Vagina (tissue), 2 donors: Measurements from ENCODE around the gene TSPAN4. TPM values are rescaled to one million over a fixed set of nuclear protein-coding genes. Genes with fewer than 3 reads are reported as not detected.

Experiments used
- DNase-seq, 2 donors: peaks; one replicate each; pipeline ENCODE4 v3.0.0-alpha.2; 2017; ENCODE audit errors: extremely low spot score in 2 of 2
- H3K27ac ChIP-seq: fragments of 200-600 bp; sonication (generic); one replicate; pipeline ENCODE4 v1.5.1; 2019
- H3K27me3 ChIP-seq: fragments of 200-600 bp; sonication (generic); one replicate; pipeline ENCODE4 v1.5.1; 2019
- H3K36me3 ChIP-seq, 2 donors: fragments of 200-600 bp; sonication (generic); one replicate each; pipeline ENCODE4 v1.5.1; 2017 to 2019
- H3K4me1 ChIP-seq: fragments of 200-600 bp; sonication (generic); one replicate; pipeline ENCODE4 v1.5.1; 2019
- H3K4me3 ChIP-seq, 2 donors: fragments of 200-600 bp; sonication (generic); 1 replicate in 1 of 2; 2 replicates in 1 of 2; pipeline ENCODE4 v1.5.1; 2016 to 2019
- H3K9me3 ChIP-seq: fragments of 200-600 bp; sonication (generic); one replicate; pipeline ENCODE4 v1.5.1; 2019
- POLR2A ChIP-seq, 2 donors: fragments of 450-650 bp; IDR thresholded peaks; one replicate each; pipeline ENCODE4 v1.6.1; 2017; ENCODE audit warnings: antibody characterized with exemption in 2 of 2, mild to moderate bottlenecking in 2 of 2, moderate library complexity in 2 of 2
- POLR2AphosphoS5 ChIP-seq, 2 donors: sonication (generic); formaldehyde crosslinking; IDR thresholded peaks; one replicate each; pipeline ENCODE4 v1.9.0; 2017; ENCODE audit warnings: antibody characterized with exemption in 2 of 2, mild to moderate bottlenecking in 2 of 2, low read depth in 1 of 2; ENCODE audit not compliant: insufficient read depth in 1 of 2
- intact Hi-C: fragments of 100-400 bp; cut with DNase I; formaldehyde crosslinking; loops from one replicate; pipeline ENCODE4 v1.15.1; 2023
- total RNA-seq: library from RNA; depleted of rRNA; stranded (reverse); fragments of >200 nt; gene quantifications from one replicate; pipeline ENCODE4 v1.2.3, GENCODE V29; 2016
- TF ChIP-seq, protein P1 (sequence below), 3 experiments: fragments of 450-650 bp in 2 of 3; fragments of 200-600 bp in 1 of 3; sonication (generic) in 1 of 3; IDR thresholded peaks; one replicate each; pipeline ENCODE4 v1.5.1; 2017 to 2019; ENCODE audit warnings: antibody characterized with exemption in 3 of 3, mild to moderate bottlenecking in 2 of 3, moderate library complexity in 2 of 3

Gene TSPAN4
- total RNA-seq, 1 donor from 2014 or later: 99.0 TPM

DNA sequence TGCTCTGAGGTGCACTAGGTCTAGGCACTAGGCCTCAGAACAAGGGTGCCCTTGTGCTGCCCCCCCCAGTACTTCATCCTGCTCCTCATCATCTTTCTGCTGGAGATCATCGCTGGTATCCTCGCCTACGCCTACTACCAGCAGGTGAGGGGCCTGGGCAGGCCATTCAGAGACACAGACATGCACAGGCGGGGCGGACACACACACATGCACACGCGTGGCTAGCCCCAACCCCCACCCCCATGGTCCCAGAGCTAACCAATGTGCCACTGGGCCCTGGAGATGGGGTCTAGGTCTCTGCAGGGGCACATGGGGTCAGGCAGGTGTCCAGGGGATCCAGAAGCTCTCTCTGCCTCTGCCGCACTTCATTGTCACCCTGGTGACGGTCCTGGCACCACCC is 6.0 kb upstream of the TSPAN4 start:
- Histone ChIP-seq H3K36me3 (peaks cover 0 to 48% of the 10 kb centered on the region in 2 donors), H3K27me3 (no peaks in the 10 kb centered on the region), H3K9me3 (no peaks in the 10 kb centered on the region), H3K27ac (no peak overlapping the region), H3K4me3 (no peak overlapping the region), H3K4me1 (peaks cover 86% of the 10 kb centered on the region)
- no peak for DNase-seq
- TF ChIP-seq, protein P1, sequence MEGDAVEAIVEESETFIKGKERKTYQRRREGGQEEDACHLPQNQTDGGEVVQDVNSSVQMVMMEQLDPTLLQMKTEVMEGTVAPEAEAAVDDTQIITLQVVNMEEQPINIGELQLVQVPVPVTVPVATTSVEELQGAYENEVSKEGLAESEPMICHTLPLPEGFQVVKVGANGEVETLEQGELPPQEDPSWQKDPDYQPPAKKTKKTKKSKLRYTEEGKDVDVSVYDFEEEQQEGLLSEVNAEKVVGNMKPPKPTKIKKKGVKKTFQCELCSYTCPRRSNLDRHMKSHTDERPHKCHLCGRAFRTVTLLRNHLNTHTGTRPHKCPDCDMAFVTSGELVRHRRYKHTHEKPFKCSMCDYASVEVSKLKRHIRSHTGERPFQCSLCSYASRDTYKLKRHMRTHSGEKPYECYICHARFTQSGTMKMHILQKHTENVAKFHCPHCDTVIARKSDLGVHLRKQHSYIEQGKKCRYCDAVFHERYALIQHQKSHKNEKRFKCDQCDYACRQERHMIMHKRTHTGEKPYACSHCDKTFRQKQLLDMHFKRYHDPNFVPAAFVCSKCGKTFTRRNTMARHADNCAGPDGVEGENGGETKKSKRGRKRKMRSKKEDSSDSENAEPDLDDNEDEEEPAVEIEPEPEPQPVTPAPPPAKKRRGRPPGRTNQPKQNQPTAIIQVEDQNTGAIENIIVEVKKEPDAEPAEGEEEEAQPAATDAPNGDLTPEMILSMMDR (IDR thresholded peaks at IDR 0.05): no peak
- TF ChIP-seq POLR2A (IDR thresholded peaks at IDR 0.05): no peak
- TF ChIP-seq POLR2AphosphoS5 (IDR thresholded peaks at IDR 0.05; ENCODE audit: insufficient read depth in 1 of 2, low read depth in 1 of 2): no peak
- intact Hi-C loops: no loop called here

DNA sequence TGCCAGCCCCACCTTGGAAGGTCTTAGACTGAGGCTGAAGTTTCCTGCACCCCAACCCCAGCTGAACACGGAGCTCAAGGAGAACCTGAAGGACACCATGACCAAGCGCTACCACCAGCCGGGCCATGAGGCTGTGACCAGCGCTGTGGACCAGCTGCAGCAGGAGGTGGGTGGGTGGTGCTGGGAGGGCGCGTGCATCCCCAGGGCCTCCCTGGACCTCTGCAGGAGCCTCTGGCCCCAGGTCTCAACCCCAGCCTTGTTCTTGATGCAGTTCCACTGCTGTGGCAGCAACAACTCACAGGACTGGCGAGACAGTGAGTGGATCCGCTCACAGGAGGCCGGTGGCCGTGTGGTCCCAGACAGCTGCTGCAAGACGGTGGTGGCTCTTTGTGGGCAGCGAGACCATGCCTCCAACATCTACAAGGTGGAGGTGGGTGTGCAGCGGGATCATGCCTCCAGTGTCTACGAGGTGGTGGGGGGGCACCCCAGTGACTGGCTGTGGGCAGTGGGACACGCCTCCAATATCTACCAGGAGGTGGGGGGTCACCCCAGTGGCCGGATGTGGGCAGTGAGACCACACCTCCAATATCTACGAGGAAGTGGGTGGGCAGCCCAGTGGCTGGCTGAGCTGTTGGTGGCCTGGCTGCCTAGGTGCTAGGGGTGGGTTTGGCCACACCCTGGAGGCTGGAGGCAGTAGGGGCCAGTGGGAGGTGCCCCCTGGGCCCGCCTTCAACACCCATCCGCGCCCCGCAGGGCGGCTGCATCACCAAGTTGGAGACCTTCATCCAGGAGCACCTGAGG is 5.3 kb upstream of the TSPAN4 start:
- Histone ChIP-seq H3K4me3 (no peak overlapping the region), H3K36me3 (peaks cover 0 to 48% of the 10 kb centered on the region in 2 donors), H3K27ac (no peak overlapping the region), H3K27me3 (no peaks in the 10 kb centered on the region), H3K4me1 (peaks cover 81% of the 10 kb centered on the region), H3K9me3 (no peaks in the 10 kb centered on the region)
- TF ChIP-seq, protein P1 (IDR thresholded peaks at IDR 0.05): no peak
- TF ChIP-seq POLR2A (IDR thresholded peaks at IDR 0.05): no peak
- no peak for TF ChIP-seq POLR2AphosphoS5 (IDR thresholded peaks at IDR 0.05; ENCODE audit: insufficient read depth in 1 of 2, low read depth in 1 of 2)
- DNase-seq: no peak
- intact Hi-C loops: no loop called here

DNA sequence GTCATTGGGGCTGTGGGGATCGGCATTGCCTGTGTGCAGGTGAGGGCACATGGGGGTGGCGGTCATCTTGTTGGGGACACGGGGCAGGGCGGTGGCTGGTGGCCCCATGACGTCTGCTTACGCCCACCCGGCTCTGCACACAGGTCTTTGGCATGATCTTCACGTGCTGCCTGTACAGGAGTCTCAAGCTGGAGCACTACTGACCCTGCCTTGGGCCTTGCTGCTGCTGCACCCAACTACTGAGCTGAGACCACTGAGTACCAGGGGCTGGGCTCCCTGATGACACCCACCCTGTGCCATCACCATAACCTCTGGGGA is 4.7 kb upstream of the TSPAN4 start:
- H3K27ac ChIP-seq: no peak overlapping the region
- intact Hi-C loops: no loop called here
- DNase-seq: no peak
- peaks cover 0 to 48% of the 10 kb centered on the region in 2 donors for H3K36me3 ChIP-seq
- no peak overlapping the region for H3K4me3 ChIP-seq
- TF ChIP-seq POLR2AphosphoS5 (IDR thresholded peaks at IDR 0.05; ENCODE audit: insufficient read depth in 1 of 2, low read depth in 1 of 2) (no peak), POLR2A (IDR thresholded peaks at IDR 0.05) (no peak)
- TF ChIP-seq, protein P1 (IDR thresholded peaks at IDR 0.05): no peak
- no peaks in the 10 kb centered on the region for H3K27me3 ChIP-seq
- peaks cover 81% of the 10 kb centered on the region for H3K4me1 ChIP-seq
- no peaks in the 10 kb centered on the region for H3K9me3 ChIP-seq

DNA sequence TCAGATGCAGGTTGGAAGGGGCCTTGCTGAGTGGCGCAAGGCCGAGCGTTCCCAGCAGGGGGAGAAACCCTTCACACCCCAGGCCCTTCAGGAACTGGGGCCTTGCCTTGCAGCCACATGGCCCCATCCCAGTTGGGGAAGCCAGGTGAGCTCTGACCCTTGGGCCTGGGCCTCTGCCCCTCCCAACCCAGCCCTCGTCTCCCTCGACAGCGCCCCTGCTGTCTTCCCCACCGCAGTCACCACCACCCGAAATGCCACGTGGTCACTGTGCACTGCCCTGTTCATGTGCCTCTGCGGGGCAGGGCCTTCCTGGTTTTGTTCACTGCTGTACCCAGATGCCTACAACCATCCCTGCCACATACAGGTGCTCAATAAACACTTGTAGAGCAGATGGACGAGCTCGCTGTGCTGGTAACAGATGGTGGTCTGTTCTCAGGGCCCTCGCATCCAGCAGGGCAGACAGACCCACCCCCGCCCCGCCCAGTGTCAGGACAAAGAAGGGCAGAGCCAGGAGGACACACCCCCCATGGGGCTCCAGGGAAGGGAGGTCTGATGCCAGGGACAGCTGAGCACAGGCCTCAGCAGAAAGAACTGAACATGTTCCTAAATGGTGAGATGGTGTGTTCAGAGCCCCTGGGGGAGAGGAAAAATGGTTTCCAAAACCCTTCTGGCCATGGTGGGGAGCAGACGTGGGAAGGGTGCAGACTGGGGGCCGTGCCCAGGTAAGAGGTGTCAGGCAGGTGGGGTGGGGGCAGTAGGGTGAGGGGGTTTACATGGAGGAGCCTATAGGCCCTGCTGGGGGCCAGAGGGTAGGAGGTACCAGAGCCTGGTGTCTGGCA is 4.0 kb upstream of the TSPAN4 start:
- H3K27ac ChIP-seq: no peak overlapping the region
- H3K4me3 ChIP-seq: no peak overlapping the region
- no peak for DNase-seq
- H3K27me3 ChIP-seq: no peaks in the 10 kb centered on the region
- H3K9me3 ChIP-seq: no peaks in the 10 kb centered on the region
- TF ChIP-seq POLR2AphosphoS5 (IDR thresholded peaks at IDR 0.05; ENCODE audit: insufficient read depth in 1 of 2, low read depth in 1 of 2) (no peak), POLR2A (IDR thresholded peaks at IDR 0.05) (no peak)
- TF ChIP-seq, protein P1 (IDR thresholded peaks at IDR 0.05): no peak
- H3K36me3 ChIP-seq: peaks cover 0 to 48% of the 10 kb centered on the region in 2 donors
- intact Hi-C loops: no loop called here
- peaks cover 83% of the 10 kb centered on the region for H3K4me1 ChIP-seq

DNA sequence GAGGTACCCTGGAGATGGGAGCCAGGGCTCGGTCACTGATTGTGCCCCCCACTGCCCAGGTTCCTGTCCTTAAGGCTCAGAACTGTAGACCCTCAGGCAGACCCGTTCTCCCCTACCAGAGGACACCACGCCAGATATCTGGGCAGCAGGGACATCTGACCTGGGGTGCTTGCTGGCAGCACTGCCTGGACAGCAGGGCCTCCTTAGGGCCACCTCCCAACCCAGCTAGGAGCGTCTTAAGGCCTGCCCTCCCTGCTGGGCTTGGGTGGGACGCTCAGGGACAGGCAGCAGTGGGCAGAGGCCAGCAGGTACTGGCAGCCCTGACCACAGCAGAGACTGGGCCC is 3.4 kb upstream of the TSPAN4 start:
- DNase-seq: no peak
- no peaks in the 10 kb centered on the region for H3K9me3 ChIP-seq
- peaks cover 0 to 48% of the 10 kb centered on the region in 2 donors for H3K36me3 ChIP-seq
- H3K27ac ChIP-seq: no peak overlapping the region
- TF ChIP-seq POLR2AphosphoS5 (IDR thresholded peaks at IDR 0.05; ENCODE audit: insufficient read depth in 1 of 2, low read depth in 1 of 2) (no peak), POLR2A (IDR thresholded peaks at IDR 0.05) (no peak)
- TF ChIP-seq, protein P1 (IDR thresholded peaks at IDR 0.05): no peak
- no peaks in the 10 kb centered on the region for H3K27me3 ChIP-seq
- no peak overlapping the region for H3K4me3 ChIP-seq
- intact Hi-C loops: no loop called here
- peaks cover 83% of the 10 kb centered on the region for H3K4me1 ChIP-seq
